ENCODE results near the gene EOMES. TPM values are rescaled to one million over a fixed set of nuclear protein-coding genes. Genes with fewer than 3 reads are reported as not detected.

Gene EOMES
- total and polyA plus RNA-seq, 2 donors (not counting 3 experiments of a cell fraction or from before 2014, with no cell fraction given): not detected

- Histone ChIP-seq H3K4me3 (replicated peaks in 1 of 3; ENCODE audit: insufficient read depth in 1 of 3, low read depth in 1 of 3, low read length in 3 of 3) (no peak overlapping the region), H2AFZ (ENCODE audit: low read depth, low read length) (no peak overlapping the region), H3K4me2 (ENCODE audit: insufficient read depth, low read length) (no peak overlapping the region), H3K9me3 (replicated peaks; ENCODE audit: control insufficient read depth, insufficient read depth, low read length) (no peaks in the 10 kb centered on the region), H3K9ac (replicated peaks; ENCODE audit: extremely low read depth, insufficient read depth, low read length) (no peak overlapping the region), H3K79me2 (ENCODE audit: control insufficient read depth, insufficient read depth, low read length) (no peaks in the 10 kb centered on the region), H3K27ac (ENCODE audit: insufficient read depth, low read depth, low read length) (no peak overlapping the region), H3K36me3 (ENCODE audit: control insufficient read depth in 2 of 2, extremely low read depth in 1 of 2, insufficient read depth in 2 of 2, low read length in 2 of 2) (no peaks in the 10 kb centered on the region), H3K27me3 (ENCODE audit: control insufficient read depth in 2 of 2, insufficient read depth in 2 of 2, low read length in 2 of 2) (peaks cover 2 to 6% of the 10 kb centered on the region in 2 experiments), H3K4me1 (ENCODE audit: control insufficient read depth, extremely low read depth, insufficient read depth, low read length) (no peaks in the 10 kb centered on the region), H4K20me1 (replicated peaks; ENCODE audit: control insufficient read depth, extremely low read depth, insufficient read depth, low read length) (no peaks in the 10 kb centered on the region), H3K9me1 (replicated peaks; ENCODE audit: control insufficient read depth, extremely low read depth, insufficient read depth, low read length) (no peaks in the 10 kb centered on the region)
- CTCF ChIA-PET: interaction anchor here (1.8 kb wide), 1 partner anchor 10 kb away, joined by 5 read pairs; no protein-coding TSS in a partner anchor
- BruUV-seq (replicated peaks): no TSS peak
- POLR2A ChIA-PET: no interaction called here
- TF ChIP-seq EZH2 (IDR thresholded peaks at IDR 0.05; ENCODE audit: borderline replicate concordance, low read depth, low read length, severe bottlenecking) (no peak), POLR2A (IDR thresholded peaks at IDR 0.05; ENCODE audit: low read depth, low read length) (no peak), GATA2 (IDR thresholded peaks at IDR 0.05; ENCODE audit: insufficient read depth, insufficient read length, low read depth, low read length) (no peak)
- intact Hi-C loops (cut with micrococcal nuclease): no loop called here
- DNase-seq (ENCODE audit: low read depth, low spot score) (no peak), FAIRE-seq (no peak)
- dilution Hi-C loops (cut with MboI; ENCODE audit: extremely low pct_ligation_motif_present, low sequenced_read_pairs): no loop called here
Observed at GRCh38 chr3:27756877-27757276, 34.8 kb upstream of the EOMES start.

- H3K4me2 ChIP-seq (ENCODE audit: insufficient read depth, low read length): no peak overlapping the region
- no peak for TF ChIP-seq CTCF (IDR thresholded peaks at IDR 0.05; ENCODE audit: extremely low read depth in 1 of 2, insufficient read depth in 1 of 2, low read depth in 1 of 2, low read length in 2 of 2)
- TF ChIP-seq MYC (IDR thresholded peaks at IDR 0.05; ENCODE audit: low read depth, low read length): no peak
- TF ChIP-seq POLR2A (IDR thresholded peaks at IDR 0.05; ENCODE audit: low read depth, low read length): no peak
- no peak for TF ChIP-seq POLR2AphosphoS5 (IDR thresholded peaks at IDR 0.05; ENCODE audit: insufficient read depth, low read depth, low read length)
- TF ChIP-seq GATA2 (IDR thresholded peaks at IDR 0.05; ENCODE audit: insufficient read depth, insufficient read length, low read depth, low read length): no peak
- no peak for TF ChIP-seq MAX (IDR thresholded peaks at IDR 0.05; ENCODE audit: insufficient read depth, insufficient read length)
- TF ChIP-seq JUN (IDR thresholded peaks at IDR 0.05; ENCODE audit: borderline replicate concordance, insufficient read depth, insufficient read length, low read depth): no peak
- no peak for TF ChIP-seq FOS (IDR thresholded peaks at IDR 0.05; ENCODE audit: borderline replicate concordance, insufficient read depth, low read length)
- TF ChIP-seq EZH2 (IDR thresholded peaks at IDR 0.05; ENCODE audit: borderline replicate concordance, low read depth, low read length, severe bottlenecking): no peak
- dilution Hi-C loops (cut with MboI; ENCODE audit: extremely low pct_ligation_motif_present, low sequenced_read_pairs) (no loop called here), intact Hi-C loops (cut with micrococcal nuclease) (no loop called here)
- H2AFZ ChIP-seq (ENCODE audit: low read depth, low read length): no peak overlapping the region
- no peak overlapping the region for H3K27ac ChIP-seq (ENCODE audit: insufficient read depth, low read depth, low read length)
- no peaks in the 10 kb centered on the region for H3K36me3 ChIP-seq (ENCODE audit: control insufficient read depth in 2 of 2, extremely low read depth in 1 of 2, insufficient read depth in 2 of 2, low read length in 2 of 2)
- no peaks in the 10 kb centered on the region for H4K20me1 ChIP-seq (replicated peaks; ENCODE audit: control insufficient read depth, extremely low read depth, insufficient read depth, low read length)
- ChIA-PET CTCF (interaction anchor here (0.6 kb wide), 1 partner anchor 41 kb away, joined by 4 read pairs; no protein-coding TSS in a partner anchor), POLR2A (no interaction called here)
- DNase-seq (ENCODE audit: low read depth, low spot score) (no peak), FAIRE-seq (no peak)
- H3K9me3 ChIP-seq (replicated peaks; ENCODE audit: control insufficient read depth, insufficient read depth, low read length): no peaks in the 10 kb centered on the region
- no peaks in the 10 kb centered on the region for H3K4me1 ChIP-seq (ENCODE audit: control insufficient read depth, extremely low read depth, insufficient read depth, low read length)
- no peak overlapping the region for H3K9ac ChIP-seq (replicated peaks; ENCODE audit: extremely low read depth, insufficient read depth, low read length)
- BruUV-seq (replicated peaks): no TSS peak
- no peaks in the 10 kb centered on the region for H3K9me1 ChIP-seq (replicated peaks; ENCODE audit: control insufficient read depth, extremely low read depth, insufficient read depth, low read length)
- H3K79me2 ChIP-seq (ENCODE audit: control insufficient read depth, insufficient read depth, low read length): no peaks in the 10 kb centered on the region
- H3K27me3 ChIP-seq (ENCODE audit: control insufficient read depth in 2 of 2, insufficient read depth in 2 of 2, low read length in 2 of 2): peaks cover 0 to 7% of the 10 kb centered on the region in 2 experiments
- H3K4me3 ChIP-seq (replicated peaks in 1 of 3; ENCODE audit: insufficient read depth in 1 of 3, low read depth in 1 of 3, low read length in 3 of 3): no peak overlapping the region
Observed at GRCh38 chr3:27752926-27753325, 30.8 kb upstream of the EOMES start.

Data from endothelial cell of umbilical vein (primary cell).